Muscle layer of duodenum (tissue), 2 donors: ENCODE results near the gene SETDB1.

Experiments used
- H3K27ac ChIP-seq: one replicate; pipeline ENCODE4 v1.7.0; 2013; ENCODE audit warnings: mild to moderate bottlenecking, low read length
- H3K27me3 ChIP-seq: one replicate; pipeline ENCODE4 v1.7.0; 2013; ENCODE audit warnings: low read depth, mild to moderate bottlenecking, control low read depth, low read length
- H3K36me3 ChIP-seq, 2 donors: one replicate each; pipeline ENCODE4 v1.7.0; 2013; ENCODE audit warnings: low read length in 2 of 2, control low read depth in 1 of 2, mild to moderate bottlenecking in 1 of 2; ENCODE audit not compliant: insufficient read depth in 2 of 2, control insufficient read depth in 1 of 2
- H3K4me1 ChIP-seq, 2 donors: one replicate each; pipeline ENCODE4 v1.7.0; 2013; ENCODE audit warnings: low read length in 2 of 2, mild to moderate bottlenecking in 2 of 2, control low read depth in 1 of 2, moderate library complexity in 1 of 2; ENCODE audit not compliant: insufficient read depth in 2 of 2, control insufficient read depth in 1 of 2
- H3K4me3 ChIP-seq, 2 donors: one replicate each; pipeline ENCODE4 v1.7.0; 2013; ENCODE audit warnings: low read length in 2 of 2, low read depth in 1 of 2, mild to moderate bottlenecking in 1 of 2
- H3K9me3 ChIP-seq, 2 donors: one replicate each; pipeline ENCODE4 v1.7.0; 2013; ENCODE audit warnings: low read length in 2 of 2, control low read depth in 1 of 2, mild to moderate bottlenecking in 1 of 2; ENCODE audit not compliant: control insufficient read depth in 1 of 2
- donor health status: healthy.

The SETDB1 gene

DNA sequence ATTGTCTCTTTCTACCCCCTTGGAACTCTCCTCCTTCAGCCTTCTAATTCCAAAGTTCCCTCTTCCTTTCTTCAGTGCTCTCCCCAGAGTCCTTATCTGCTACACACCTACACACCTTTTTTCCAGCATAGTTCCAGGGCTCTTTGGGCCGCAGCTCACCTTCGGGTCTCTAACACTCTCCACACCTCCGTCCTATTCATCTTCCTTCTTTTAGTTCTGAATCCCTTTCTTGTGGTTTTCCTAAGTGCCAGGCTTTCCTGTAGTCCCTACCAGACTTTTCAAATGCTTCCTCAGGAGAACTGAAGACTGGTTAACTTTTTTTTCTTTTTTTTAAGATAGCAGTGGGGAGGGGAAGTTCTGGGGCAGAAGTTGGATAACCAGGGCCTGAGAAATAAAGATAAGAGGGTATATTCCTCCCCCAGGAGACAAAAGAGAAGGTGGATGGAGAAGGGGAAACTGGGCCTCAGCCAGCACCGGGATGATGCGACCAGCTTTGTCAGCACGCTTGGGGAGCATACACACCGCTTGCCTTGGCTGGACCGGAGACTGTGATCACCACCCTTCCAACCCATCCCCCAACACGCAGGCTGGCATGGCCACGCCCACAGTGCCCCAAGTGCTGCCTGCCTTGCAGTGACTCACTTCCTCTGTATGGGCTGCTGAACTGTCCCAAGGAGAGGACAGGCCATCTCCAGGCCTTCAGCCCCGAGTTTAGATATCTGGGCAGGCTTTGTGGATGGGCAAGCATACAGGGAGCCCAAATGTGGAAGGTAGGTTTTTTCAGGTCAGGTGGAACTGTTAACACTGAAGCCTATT lies 50.9 kb downstream of the SETDB1 start:
- no peak overlapping the region for H3K4me3 ChIP-seq
- H3K9me3 ChIP-seq, result no peaks in the 10 kb centered on the region
- H3K36me3 ChIP-seq, result no peaks in the 10 kb centered on the region
- peak overlapping the region; percentile 67 for H3K27ac ChIP-seq
- peaks cover 20 to 21% of the 10 kb centered on the region in 2 donors for H3K4me1 ChIP-seq
- H3K27me3 ChIP-seq, result no peaks in the 10 kb centered on the region

DNA sequence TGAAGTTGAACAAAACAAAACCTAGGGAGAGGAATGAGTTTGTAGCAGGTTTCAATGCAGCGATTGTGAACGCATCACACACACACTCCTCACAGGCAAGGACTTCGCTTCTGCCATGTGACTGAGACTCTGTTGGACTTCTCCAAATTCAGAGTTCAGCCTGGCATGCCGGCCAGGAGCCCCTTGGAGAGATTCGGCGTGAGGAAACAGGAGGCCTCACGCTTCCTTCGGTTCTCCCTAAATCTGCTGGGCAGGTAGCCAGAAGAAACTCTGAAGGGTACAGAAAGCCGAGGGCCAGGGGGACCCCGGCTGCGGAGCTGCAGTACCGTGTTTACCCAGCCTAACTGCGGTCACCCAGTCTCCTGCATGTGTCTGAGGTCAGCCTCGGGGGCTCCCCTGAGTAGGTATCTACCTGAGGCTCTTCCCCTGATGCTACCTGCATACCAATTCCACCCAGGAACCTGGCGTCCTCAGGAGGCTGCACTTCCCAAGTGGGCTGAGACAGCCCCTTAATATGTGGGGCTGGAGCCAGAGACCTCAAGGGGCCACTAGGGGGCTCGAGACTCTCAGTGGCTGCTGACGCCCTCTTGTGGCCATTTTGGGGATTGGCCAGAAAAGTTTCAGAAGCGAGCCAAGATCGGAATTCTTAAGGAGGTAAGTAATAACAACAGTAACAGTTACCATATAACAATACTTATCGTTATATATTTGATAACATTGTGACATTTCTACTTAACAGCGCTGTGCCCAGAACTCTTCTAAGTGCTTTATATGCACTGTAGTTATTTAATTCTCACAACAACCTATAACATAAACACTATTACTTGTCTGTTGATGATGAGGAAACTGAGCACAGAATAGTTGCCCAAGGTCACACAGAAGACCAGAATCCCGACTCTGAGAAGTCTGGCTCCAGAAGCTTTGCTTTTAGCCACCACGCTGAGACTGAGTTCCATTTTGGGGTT lies 53.2 kb downstream of the SETDB1 start:
- H3K9me3 ChIP-seq, result no peaks in the 10 kb centered on the region
- H3K36me3 ChIP-seq, result no peaks in the 10 kb centered on the region
- peak overlapping the region; percentile 47 to 58 for H3K4me3 ChIP-seq
- H3K27ac ChIP-seq, result no peak overlapping the region
- H3K27me3 ChIP-seq, result no peaks in the 10 kb centered on the region
- peaks cover 6% of the 10 kb centered on the region in 2 donors for H3K4me1 ChIP-seq

DNA sequence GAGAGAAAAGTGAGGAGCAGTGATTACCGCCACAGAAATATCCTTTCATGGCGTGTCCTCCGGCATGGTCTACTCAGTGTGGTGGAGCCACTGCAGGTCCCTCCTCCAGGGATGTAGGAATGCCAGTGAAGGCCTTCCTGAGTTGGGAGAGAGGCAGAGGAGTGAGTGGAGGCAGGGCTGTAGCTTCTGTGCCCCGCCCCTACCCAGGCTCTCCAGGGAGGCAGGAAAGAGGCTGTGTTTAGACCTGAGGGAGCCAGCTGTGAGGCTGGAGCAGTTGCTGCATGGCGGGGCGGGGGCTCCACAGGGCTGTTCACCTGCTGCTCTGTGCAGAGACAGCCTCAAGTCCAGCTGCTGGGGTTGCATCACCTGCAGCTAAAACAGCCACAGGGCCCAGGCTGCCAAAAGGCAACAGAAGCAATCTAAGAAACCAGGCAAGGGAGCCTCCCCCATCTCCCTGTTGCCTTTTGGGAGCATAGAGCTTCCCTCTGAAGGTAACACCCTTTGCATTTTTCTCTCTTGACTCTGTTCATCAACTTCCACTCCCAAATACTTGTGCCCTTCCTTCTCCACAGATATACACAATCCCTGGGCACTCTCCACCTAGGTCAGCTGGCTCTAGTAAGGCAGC lies 55.1 kb downstream of the SETDB1 start:
- Histone ChIP-seq H3K36me3 (no peaks in the 10 kb centered on the region), H3K9me3 (no peaks in the 10 kb centered on the region), H3K27me3 (no peaks in the 10 kb centered on the region), H3K4me3 (no peak overlapping the region), H3K27ac (no peak overlapping the region), H3K4me1 (peaks cover 6% of the 10 kb centered on the region in 2 donors)

DNA sequence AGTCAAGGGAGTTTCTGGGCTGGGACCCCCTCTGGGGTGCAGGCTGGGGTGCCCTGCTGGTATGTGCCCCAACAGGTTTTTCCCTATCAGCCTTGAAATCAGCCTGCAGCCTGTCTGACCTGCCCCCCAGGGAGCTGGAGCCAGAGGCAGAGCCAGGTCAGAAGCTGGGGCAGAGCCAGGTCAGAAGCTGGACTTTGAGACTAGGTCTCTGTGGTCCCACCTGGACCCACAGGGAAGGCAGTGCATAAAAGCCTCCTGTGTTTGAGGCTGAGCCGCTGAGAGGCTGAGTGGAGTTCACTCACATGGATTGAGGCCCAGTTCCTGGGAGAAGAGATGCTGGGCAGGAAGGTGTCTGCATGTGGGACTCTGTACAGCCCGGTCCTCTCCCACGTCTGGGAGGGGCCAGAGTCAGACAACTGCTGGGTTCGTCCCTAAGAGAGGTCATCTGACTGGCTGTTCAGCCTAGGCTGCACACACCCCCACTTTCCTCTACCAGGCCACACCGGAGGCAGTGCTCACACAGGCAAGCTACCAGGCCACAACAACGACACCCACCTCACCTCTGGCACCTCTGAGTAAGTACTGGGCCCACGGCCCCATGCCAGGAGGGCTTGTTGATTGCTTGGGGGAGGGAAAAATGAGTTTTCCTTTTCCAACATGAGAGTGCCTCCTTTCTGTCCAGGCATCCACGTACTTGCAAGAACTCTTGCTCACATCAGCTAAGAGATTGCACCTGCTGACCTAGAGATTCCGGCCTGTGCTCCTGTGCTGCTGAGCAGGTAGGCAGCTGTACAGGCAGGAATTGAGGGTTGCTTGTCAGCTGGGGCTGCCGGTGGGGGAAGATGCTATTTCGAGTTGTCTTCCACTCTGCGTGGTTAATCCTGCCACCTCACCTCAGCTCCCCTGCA lies 55.9 kb downstream of the SETDB1 start, which contains the start of gene ANXA9:
TSS of gene ANXA9 (plus strand) at position 488 of the 908 bp plus-strand sequence. CDS start 814 bp downstream, outside the sequence.
- Histone ChIP-seq H3K9me3 (no peaks in the 10 kb centered on the region), H3K4me3 (no peak within 1 kb of the TSS), H3K27me3 (no peaks in the 10 kb centered on the region), H3K4me1 (peaks cover 6% of the 10 kb centered on the region in 2 donors), H3K27ac (no peak within 1 kb of the TSS), H3K36me3 (no peaks in the 10 kb centered on the region)

DNA sequence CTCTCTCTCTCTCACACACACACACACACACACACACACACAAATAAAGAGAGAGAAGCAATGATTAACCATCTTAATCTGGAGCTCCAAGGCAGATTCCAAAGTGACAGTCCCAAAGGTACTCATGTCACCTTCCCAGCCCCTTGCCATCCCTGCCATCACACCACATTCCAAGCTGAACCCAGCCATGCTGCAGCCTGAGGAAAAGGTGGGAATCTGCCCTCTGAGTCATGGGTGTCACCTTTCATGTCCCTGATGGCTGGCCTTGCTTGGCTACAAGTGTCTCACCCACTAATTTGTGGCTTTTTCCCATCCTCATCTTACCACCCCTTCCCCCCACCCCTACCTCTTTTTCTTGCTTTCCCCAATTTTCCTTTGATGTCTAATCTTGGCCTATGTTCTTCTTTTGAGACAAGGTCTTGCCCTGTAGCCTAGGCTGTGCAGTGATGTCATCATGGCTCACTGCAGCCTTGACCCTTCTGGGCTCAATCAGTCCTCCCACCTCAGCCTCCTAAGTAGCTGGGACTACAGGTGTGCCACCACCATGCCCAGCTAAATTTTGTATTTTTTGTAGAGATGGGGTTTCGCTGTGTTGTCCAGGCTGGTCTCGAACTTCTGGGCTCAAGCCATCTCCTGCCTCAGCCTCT lies 59.1 kb downstream of the SETDB1 start:
- no peaks in the 10 kb centered on the region for H3K9me3 ChIP-seq
- no peaks in the 10 kb centered on the region for H3K36me3 ChIP-seq
- H3K27me3 ChIP-seq, result no peaks in the 10 kb centered on the region
- no peak overlapping the region for H3K4me3 ChIP-seq
- no peak overlapping the region for H3K27ac ChIP-seq
- H3K4me1 ChIP-seq, result no peaks in the 10 kb centered on the region

DNA sequence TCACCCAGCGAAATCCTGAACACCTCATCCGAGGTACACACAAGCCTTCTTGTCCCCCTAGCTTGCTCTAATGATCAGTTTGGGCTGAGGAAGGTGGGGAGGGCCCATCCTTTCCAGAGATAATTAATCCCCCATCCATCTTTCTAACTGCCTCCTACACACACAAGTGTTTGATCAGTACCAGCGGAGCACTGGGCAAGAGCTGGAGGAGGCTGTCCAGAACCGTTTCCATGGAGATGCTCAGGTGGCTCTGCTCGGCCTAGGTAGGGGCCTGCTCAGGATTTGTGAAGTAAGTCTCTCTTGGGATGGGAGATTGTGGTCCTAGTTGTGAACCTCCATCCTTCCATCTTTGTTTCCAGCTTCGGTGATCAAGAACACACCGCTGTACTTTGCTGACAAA lies 61.8 kb downstream of the SETDB1 start:
- Histone ChIP-seq H3K27ac (no peak overlapping the region), H3K4me3 (no peak overlapping the region), H3K36me3 (no peaks in the 10 kb centered on the region), H3K4me1 (no peaks in the 10 kb centered on the region), H3K9me3 (no peaks in the 10 kb centered on the region), H3K27me3 (no peaks in the 10 kb centered on the region)

DNA sequence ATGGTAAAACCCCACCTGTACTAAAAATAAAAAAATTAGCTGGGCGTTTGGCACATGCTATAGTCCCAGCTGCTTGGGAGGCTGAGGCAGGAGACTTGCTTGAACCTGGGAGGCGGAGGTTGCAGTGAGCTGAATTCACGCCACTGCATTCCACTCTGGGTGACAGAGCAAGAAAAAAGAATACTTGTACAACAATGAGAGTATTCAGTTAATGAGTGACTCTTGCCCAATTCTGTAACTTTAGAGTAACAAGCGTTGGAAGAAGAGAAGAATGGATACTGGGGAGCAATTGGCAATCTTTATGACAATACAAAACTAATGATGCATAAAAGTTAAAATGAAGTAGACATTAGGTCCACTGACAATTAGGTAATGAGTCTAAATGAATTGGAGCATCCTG lies 66.5 kb downstream of the SETDB1 start:
- Histone ChIP-seq H3K27ac (no peak overlapping the region), H3K27me3 (no peaks in the 10 kb centered on the region), H3K9me3 (no peaks in the 10 kb centered on the region), H3K4me3 (no peak overlapping the region), H3K4me1 (peaks cover 4 to 5% of the 10 kb centered on the region in 2 donors), H3K36me3 (peaks cover 5 to 12% of the 10 kb centered on the region in 2 donors)

DNA sequence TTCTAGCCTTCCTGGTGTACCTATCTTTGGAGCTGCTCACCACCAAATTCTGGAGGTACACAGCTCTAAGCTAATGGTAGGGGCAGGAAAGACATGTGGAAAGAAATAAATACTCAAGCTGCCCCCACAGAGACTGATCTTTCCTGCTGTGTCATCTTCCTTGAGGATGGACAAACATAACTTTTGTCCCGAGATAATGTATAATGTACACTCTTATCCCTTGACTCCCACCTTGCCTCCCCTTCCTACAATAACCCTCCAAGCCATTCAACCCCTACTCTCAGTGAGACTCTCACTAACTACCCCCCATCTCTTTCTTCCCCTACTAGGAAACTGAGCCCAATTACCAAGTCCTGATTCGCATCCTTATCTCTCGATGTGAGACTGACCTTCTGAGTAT lies 68.1 kb downstream of the SETDB1 start:
- Histone ChIP-seq H3K27me3 (no peaks in the 10 kb centered on the region), H3K9me3 (no peaks in the 10 kb centered on the region), H3K36me3 (peaks cover 15 to 26% of the 10 kb centered on the region in 2 donors), H3K4me1 (peaks cover 4 to 5% of the 10 kb centered on the region in 2 donors), H3K4me3 (no peak overlapping the region), H3K27ac (no peak overlapping the region)

DNA sequence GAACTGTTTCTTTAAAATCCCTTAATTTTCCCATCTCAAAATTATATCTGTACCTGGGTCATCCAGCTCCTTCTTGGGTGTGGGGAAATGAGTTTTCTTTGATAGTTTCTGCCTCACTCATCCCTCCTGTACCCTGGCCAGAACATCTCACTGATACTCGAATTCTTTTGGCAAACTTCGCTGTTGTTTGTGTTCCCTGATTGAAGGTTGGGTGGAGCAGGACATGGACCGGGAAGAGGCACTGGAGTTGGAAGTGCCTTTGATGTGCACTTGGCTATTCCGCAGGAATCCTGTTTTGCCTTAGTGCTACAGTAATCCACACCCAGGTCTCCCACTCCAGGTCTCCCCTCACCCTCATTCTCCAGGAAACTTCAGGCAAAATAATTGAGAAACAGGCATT lies 69.3 kb downstream of the SETDB1 start:
- no peaks in the 10 kb centered on the region for H3K27me3 ChIP-seq
- no peak overlapping the region for H3K27ac ChIP-seq
- H3K4me3 ChIP-seq, result no peak overlapping the region
- no peaks in the 10 kb centered on the region for H3K9me3 ChIP-seq
- H3K36me3 ChIP-seq, result peaks cover 19 to 37% of the 10 kb centered on the region in 2 donors
- peaks cover 4 to 5% of the 10 kb centered on the region in 2 donors for H3K4me1 ChIP-seq

DNA sequence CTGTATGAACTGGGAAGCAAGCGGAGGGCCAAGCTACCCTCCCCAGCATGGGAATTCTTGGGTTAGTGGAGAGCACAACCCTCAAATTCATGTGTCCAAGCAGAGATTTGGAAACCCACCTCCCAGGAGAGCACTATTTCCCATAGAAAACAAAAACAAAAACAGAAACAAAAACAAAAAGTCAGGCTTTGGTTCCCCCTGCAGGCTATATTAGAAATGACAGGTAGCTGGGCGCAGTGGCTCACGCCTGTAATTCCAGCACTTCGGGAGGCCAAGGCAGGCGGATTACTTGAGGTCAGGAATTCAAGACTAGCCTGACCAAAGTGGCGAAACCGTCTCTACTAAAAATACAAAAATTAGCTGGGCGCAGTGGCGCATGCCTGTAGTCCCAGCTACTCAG lies 69.7 kb downstream of the SETDB1 start:
- Histone ChIP-seq H3K9me3 (no peaks in the 10 kb centered on the region), H3K27me3 (no peaks in the 10 kb centered on the region), H3K27ac (no peak overlapping the region), H3K36me3 (peaks cover 19 to 41% of the 10 kb centered on the region in 2 donors), H3K4me3 (no peak overlapping the region), H3K4me1 (peaks cover 4 to 5% of the 10 kb centered on the region in 2 donors)
